Mesenchymal stem cell (in vitro differentiated cells and primary cell): ENCODE measurements around the gene IL26.

Source experiments
- DNase-seq: peaks from one replicate; pipeline ENCODE4 v3.0.0-alpha.2; 2013
- H2AFZ ChIP-seq: one replicate; pipeline ENCODE4 v1.6.1; 2013; ENCODE audit warnings: low read depth, mild to moderate bottlenecking, control low read depth, inconsistent platforms, low read length, moderate library complexity
- H2AK5ac ChIP-seq: 2 replicates; pipeline ENCODE4 v1.6.1; 2013; ENCODE audit warnings: low read length, moderate library complexity, mild to moderate bottlenecking, inconsistent platforms; ENCODE audit not compliant: severe bottlenecking
- H2BK120ac ChIP-seq: one replicate; pipeline ENCODE4 v1.6.1; 2013; ENCODE audit warnings: low read depth, mild to moderate bottlenecking, inconsistent platforms, low read length, moderate library complexity
- H2BK12ac ChIP-seq, 2 experiments: one replicate each; pipeline ENCODE4 v1.6.1; 2013; ENCODE audit warnings: inconsistent platforms in 2 of 2, low read length in 2 of 2, mild to moderate bottlenecking in 2 of 2, moderate library complexity in 2 of 2, control low read depth in 1 of 2
- H2BK15ac ChIP-seq: one replicate; pipeline ENCODE4 v1.6.1; 2013; ENCODE audit warnings: mild to moderate bottlenecking, low read depth, inconsistent platforms; ENCODE audit not compliant: poor library complexity, severe bottlenecking
- H2BK5ac ChIP-seq: 2 replicates; pipeline ENCODE4 v1.6.1; 2013; ENCODE audit warnings: low read depth, mild to moderate bottlenecking, low read length, control low read depth, inconsistent platforms; ENCODE audit not compliant: poor library complexity, severe bottlenecking
- H3K14ac ChIP-seq, 2 experiments: one replicate each; pipeline ENCODE4 v1.6.1; 2013; ENCODE audit warnings: inconsistent platforms in 2 of 2, low read length in 2 of 2, control low read depth in 1 of 2, mild to moderate bottlenecking in 1 of 2, moderate library complexity in 1 of 2
- H3K18ac ChIP-seq, 2 experiments: one replicate each; pipeline ENCODE4 v1.6.1; 2013; ENCODE audit warnings: inconsistent platforms in 2 of 2, low read length in 2 of 2, control low read depth in 1 of 2, low read depth in 1 of 2, mild to moderate bottlenecking in 1 of 2
- H3K23ac ChIP-seq, 2 experiments: one replicate each; pipeline ENCODE4 v1.6.1; 2013; ENCODE audit warnings: inconsistent platforms in 2 of 2, low read length in 2 of 2, mild to moderate bottlenecking in 2 of 2, moderate library complexity in 2 of 2, control low read depth in 1 of 2
- H3K27ac ChIP-seq: 2 replicates; pipeline ENCODE4 v1.5.1; 2013; ENCODE audit warnings: mild to moderate bottlenecking, moderate library complexity, low read length, control low read depth, inconsistent platforms; ENCODE audit not compliant: poor library complexity, severe bottlenecking
- H3K27me3 ChIP-seq, 2 experiments: 2 replicates each; pipeline versions ENCODE4 v1.6.1 to v1.7.0; 2013; ENCODE audit warnings: low read length in 2 of 2, mild to moderate bottlenecking in 2 of 2, moderate library complexity in 2 of 2, control low read depth in 1 of 2, inconsistent platforms in 1 of 2; ENCODE audit not compliant: control insufficient read depth in 1 of 2, insufficient read depth in 1 of 2
- H3K36me3 ChIP-seq, 2 experiments: 2 replicates each; pipeline versions ENCODE4 v1.6.1 to v1.7.0; 2013; ENCODE audit warnings: low read length in 2 of 2, control low read depth in 1 of 2, inconsistent platforms in 1 of 2, low read depth in 1 of 2, mild to moderate bottlenecking in 1 of 2; ENCODE audit not compliant: insufficient read depth in 2 of 2, control insufficient read depth in 1 of 2
- H3K4ac ChIP-seq, 2 experiments: one replicate each; pipeline ENCODE4 v1.6.1; 2013; ENCODE audit warnings: inconsistent platforms in 2 of 2, low read length in 2 of 2, mild to moderate bottlenecking in 2 of 2, moderate library complexity in 2 of 2, control low read depth in 1 of 2, low read depth in 1 of 2
- H3K4me1 ChIP-seq: 2 replicates; pipeline ENCODE4 v1.6.1; 2013; ENCODE audit warnings: low read depth, low read length, control low read depth; ENCODE audit not compliant: control insufficient read depth, insufficient read depth
- H3K4me2 ChIP-seq: 2 replicates; pipeline ENCODE4 v1.6.1; 2013; ENCODE audit warnings: low read length, mild to moderate bottlenecking, inconsistent platforms; ENCODE audit not compliant: poor library complexity, severe bottlenecking
- H3K4me3 ChIP-seq, 2 experiments: 2 replicates each; pipeline versions ENCODE4 v1.5.1 to v1.7.0; 2013; ENCODE audit warnings: low read length in 2 of 2, mild to moderate bottlenecking in 2 of 2, control low read depth in 1 of 2, low read depth in 1 of 2; ENCODE audit not compliant: insufficient read depth in 1 of 2
- H3K79me1 ChIP-seq: replicated peaks from 2 replicates; pipeline ENCODE4 v1.6.1; 2013; ENCODE audit warnings: mild to moderate bottlenecking, control low read depth, low read length, inconsistent platforms; ENCODE audit not compliant: poor library complexity, severe bottlenecking
- H3K9ac ChIP-seq: 2 replicates; pipeline ENCODE4 v1.7.0; 2013; ENCODE audit warnings: mild to moderate bottlenecking, low read length, moderate library complexity
- H3K9me3 ChIP-seq: 2 replicates; pipeline ENCODE4 v1.7.0; 2013; ENCODE audit warnings: mild to moderate bottlenecking, low read length; ENCODE audit not compliant: control insufficient read depth
- H4K8ac ChIP-seq: one replicate; pipeline ENCODE4 v1.6.1; 2013; ENCODE audit warnings: inconsistent platforms, mild to moderate bottlenecking, low read length, moderate library complexity
- H4K91ac ChIP-seq: one replicate; pipeline ENCODE4 v1.6.1; 2013; ENCODE audit warnings: mild to moderate bottlenecking, low read length, inconsistent platforms
- WGBS: methylation state at CpG from one replicate; pipeline ENCODE4 v1.1.7; 2013; ENCODE audit warnings: mixed read lengths; 5-methylcytosine and 5-hydroxymethylcytosine counted together

Gene IL26

GRCh38 chr12:68206446-68206845 lies 19.2 kb downstream of the IL26 start:
- no peak overlapping the region for H3K9ac ChIP-seq
- H4K8ac ChIP-seq: no peak overlapping the region
- no peak overlapping the region for H3K27ac ChIP-seq
- H2AFZ ChIP-seq: no peak overlapping the region
- no peaks in the 10 kb centered on the region for H3K9me3 ChIP-seq
- no peak overlapping the region for H2BK5ac ChIP-seq
- no peak overlapping the region for H3K14ac ChIP-seq
- H3K4ac ChIP-seq: no peak overlapping the region
- H3K79me1 ChIP-seq: no peaks in the 10 kb centered on the region
- 50% methylated on average over 1 of the region's 1 CpG for WGBS
- no peak overlapping the region for H3K4me3 ChIP-seq
- no peak overlapping the region for H2BK12ac ChIP-seq
- H3K36me3 ChIP-seq: no peaks in the 10 kb centered on the region
- H3K18ac ChIP-seq: no peak overlapping the region
- H2BK15ac ChIP-seq: no peak overlapping the region
- H3K27me3 ChIP-seq: peaks cover 49 to 59% of the 10 kb centered on the region in 2 experiments
- H2AK5ac ChIP-seq: no peak overlapping the region
- H3K4me2 ChIP-seq: no peak overlapping the region
- H2BK120ac ChIP-seq: no peak overlapping the region
- no peak overlapping the region for H4K91ac ChIP-seq
- DNase-seq: no peak
- H3K4me1 ChIP-seq: no peaks in the 10 kb centered on the region
- H3K23ac ChIP-seq: no peak overlapping the region

GRCh38 chr12:68203460-68203875 lies 22.1 kb downstream of the IL26 start:
- Histone ChIP-seq H3K4me1 (no peaks in the 10 kb centered on the region), H3K4me2 (no peak overlapping the region), H2BK120ac (no peak overlapping the region), H3K4ac (no peak overlapping the region), H2BK15ac (no peak overlapping the region), H3K27me3 (peaks cover 56 to 61% of the 10 kb centered on the region in 2 experiments), H3K27ac (no peak overlapping the region), H3K9ac (no peak overlapping the region), H4K91ac (no peak overlapping the region), H3K18ac (no peak overlapping the region), H3K23ac (no peak overlapping the region), H2BK12ac (no peak overlapping the region), H2BK5ac (no peak overlapping the region), H3K36me3 (no peaks in the 10 kb centered on the region), H3K79me1 (no peaks in the 10 kb centered on the region), H3K14ac (no peak overlapping the region), H4K8ac (no peak overlapping the region), H3K9me3 (no peaks in the 10 kb centered on the region), H2AK5ac (no peak overlapping the region), H2AFZ (no peak overlapping the region), H3K4me3 (no peak overlapping the region)
- DNase-seq: no peak
- 69% methylated on average over 1 of the region's 5 CpGs for WGBS

GRCh38 chr12:68200854-68201253 lies 24.8 kb downstream of the IL26 start:
- Histone ChIP-seq H3K9me3 (no peaks in the 10 kb centered on the region), H3K14ac (no peak overlapping the region), H3K27me3 (peaks cover 40 to 53% of the 10 kb centered on the region in 2 experiments), H3K4me2 (no peak overlapping the region), H3K27ac (no peak overlapping the region), H2BK15ac (no peak overlapping the region), H4K91ac (no peak overlapping the region), H3K4ac (no peak overlapping the region), H3K18ac (no peak overlapping the region), H3K4me1 (no peaks in the 10 kb centered on the region), H3K4me3 (no peak overlapping the region), H3K79me1 (no peaks in the 10 kb centered on the region), H2BK120ac (no peak overlapping the region), H3K9ac (no peak overlapping the region), H2AK5ac (no peak overlapping the region), H2BK5ac (no peak overlapping the region), H2AFZ (no peak overlapping the region), H2BK12ac (no peak overlapping the region), H3K23ac (no peak overlapping the region), H4K8ac (no peak overlapping the region), H3K36me3 (no peaks in the 10 kb centered on the region)
- WGBS: 63% methylated on average over 2 of the region's 2 CpGs
- no peak for DNase-seq

- 90% methylated on average over 1 of the region's 1 CpG for WGBS
Measured at GRCh38 chr12:68199127-68199526, 26.5 kb downstream of the IL26 start.

More at GRCh38 chr12:68199127-68199526, 26.5 kb downstream of the IL26 start:
- Histone ChIP-seq H3K27me3 (peaks cover 30 to 57% of the 10 kb centered on the region in 2 experiments), H3K4me3 (no peak overlapping the region), H3K14ac (no peak overlapping the region), H3K27ac (no peak overlapping the region), H4K8ac (no peak overlapping the region), H3K18ac (no peak overlapping the region), H3K4me2 (no peak overlapping the region), H2BK12ac (no peak overlapping the region), H3K36me3 (no peaks in the 10 kb centered on the region), H2BK5ac (no peak overlapping the region), H3K4me1 (no peaks in the 10 kb centered on the region), H3K4ac (no peak overlapping the region), H2AK5ac (no peak overlapping the region), H4K91ac (no peak overlapping the region), H3K9me3 (no peaks in the 10 kb centered on the region), H2AFZ (no peak overlapping the region), H2BK120ac (no peak overlapping the region), H3K79me1 (no peaks in the 10 kb centered on the region), H3K9ac (no peak overlapping the region), H3K23ac (no peak overlapping the region), H2BK15ac (no peak overlapping the region)
- DNase-seq: no peak
